SK-N-SH treated with all-trans-retinoic acid at 6 μM for 48 hours (cell line): ENCODE data around the gene MEX3A.

ENCODE experiments used
- ARNTL ChIP-seq: fragments of 450-650 bp; formaldehyde crosslinking; IDR thresholded peaks from 2 replicates; pipeline ENCODE4 v1.5.0; 2020; ENCODE audit warnings: low read depth, mild to moderate bottlenecking, moderate library complexity, borderline replicate concordance
- BACH2 ChIP-seq: fragments of 250-450 bp; sonication (Bioruptor Pico); IDR thresholded peaks from 2 replicates; pipeline ENCODE4 v1.9.0; 2021; ENCODE audit warnings: mild to moderate bottlenecking, borderline replicate concordance
- CSDC2 ChIP-seq: fragments of 250-450 bp; sonication (Bioruptor Pico); IDR thresholded peaks from 2 replicates; pipeline ENCODE4 v1.5.0; 2020; ENCODE audit warnings: mild to moderate bottlenecking, moderate library complexity
- OSR1 ChIP-seq: fragments of 250-450 bp; sonication (Bioruptor Pico); IDR thresholded peaks from 2 replicates; pipeline ENCODE4 v1.8.0; 2022; ENCODE audit warnings: moderate library complexity, mild to moderate bottlenecking, inconsistent platforms
- PPARA ChIP-seq: fragments of 250-450 bp; sonication (Bioruptor Pico); IDR thresholded peaks from 2 replicates; pipeline ENCODE4 v1.5.0; 2020; ENCODE audit warnings: mild to moderate bottlenecking, borderline replicate concordance
- RARB ChIP-seq: fragments of 250-450 bp; sonication (Bioruptor Pico); IDR thresholded peaks from 2 replicates; pipeline ENCODE4 v1.8.0; 2021; ENCODE audit warnings: mild to moderate bottlenecking, moderate library complexity
- ZFP3 ChIP-seq: fragments of 250-450 bp; sonication (Bioruptor Pico); IDR thresholded peaks from 2 replicates; pipeline ENCODE4 v1.5.0; 2020; ENCODE audit warnings: mild to moderate bottlenecking, moderate library complexity
- ZFP30 ChIP-seq: fragments of 450-650 bp; formaldehyde crosslinking; IDR thresholded peaks from 2 replicates; pipeline ENCODE4 v1.5.0; 2022; ENCODE audit warnings: mild to moderate bottlenecking, moderate library complexity
- TF ChIP-seq, protein P1 (sequence below): fragments of 250-450 bp; sonication (Bioruptor Pico); IDR thresholded peaks from 2 replicates; pipeline ENCODE4 v1.5.1; 2021; ENCODE audit warnings: mild to moderate bottlenecking, moderate library complexity
- TF ChIP-seq, protein P2 (sequence below): fragments of 250-450 bp; sonication (Bioruptor Pico); IDR thresholded peaks from 2 replicates; pipeline ENCODE4 v1.5.0; 2020; ENCODE audit warnings: mild to moderate bottlenecking, moderate library complexity
- TF ChIP-seq, protein P3 (sequence below): fragments of 250-450 bp; sonication (Bioruptor Pico); IDR thresholded peaks from 2 replicates; pipeline ENCODE4 v1.8.0; 2020; ENCODE audit warnings: mild to moderate bottlenecking, moderate library complexity, borderline replicate concordance

DNA sequence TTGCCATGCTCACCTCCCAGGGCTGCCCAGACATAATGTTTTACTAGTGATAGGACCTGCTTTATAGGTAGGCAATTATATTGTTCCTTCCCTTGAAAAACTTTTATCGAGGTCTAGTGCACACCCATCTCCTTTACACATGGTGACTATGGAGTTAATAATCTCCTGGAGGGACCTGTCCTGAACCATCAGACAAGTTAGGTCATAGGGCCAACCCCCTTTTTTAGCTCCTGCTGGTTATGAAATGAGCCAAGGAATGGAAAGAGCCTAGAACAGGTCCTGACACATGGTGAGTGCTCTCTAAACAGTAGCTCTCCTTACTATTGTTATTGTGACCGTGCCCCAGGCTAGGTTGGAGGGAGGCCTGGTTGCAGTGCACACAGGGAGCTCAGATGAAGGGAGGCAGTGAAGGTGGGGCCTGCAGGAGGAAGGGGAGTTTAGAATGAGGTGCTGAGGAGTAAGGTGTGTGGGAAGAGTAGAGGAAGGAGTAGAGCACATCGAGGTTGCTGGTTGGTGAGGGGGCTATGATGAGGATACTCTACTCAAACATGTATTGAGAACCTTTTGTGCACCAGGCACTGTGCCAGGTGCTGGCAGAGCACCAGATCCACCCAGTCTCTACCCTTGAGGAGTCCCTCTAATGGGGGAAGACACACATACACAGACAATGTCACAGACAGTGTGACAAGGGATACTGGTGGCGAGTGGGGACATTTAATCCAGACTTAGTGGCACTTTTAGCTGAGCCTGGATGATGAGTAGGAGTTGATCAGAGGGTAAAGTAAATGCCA, 18.1 kb upstream of the MEX3A start:
- TF ChIP-seq OSR1 (CRISPR knock-in tag) = no peak
- TF ChIP-seq ZFP3 (CRISPR knock-in tag) = no peak
- TF ChIP-seq CSDC2 = no peak
- TF ChIP-seq, protein P1, sequence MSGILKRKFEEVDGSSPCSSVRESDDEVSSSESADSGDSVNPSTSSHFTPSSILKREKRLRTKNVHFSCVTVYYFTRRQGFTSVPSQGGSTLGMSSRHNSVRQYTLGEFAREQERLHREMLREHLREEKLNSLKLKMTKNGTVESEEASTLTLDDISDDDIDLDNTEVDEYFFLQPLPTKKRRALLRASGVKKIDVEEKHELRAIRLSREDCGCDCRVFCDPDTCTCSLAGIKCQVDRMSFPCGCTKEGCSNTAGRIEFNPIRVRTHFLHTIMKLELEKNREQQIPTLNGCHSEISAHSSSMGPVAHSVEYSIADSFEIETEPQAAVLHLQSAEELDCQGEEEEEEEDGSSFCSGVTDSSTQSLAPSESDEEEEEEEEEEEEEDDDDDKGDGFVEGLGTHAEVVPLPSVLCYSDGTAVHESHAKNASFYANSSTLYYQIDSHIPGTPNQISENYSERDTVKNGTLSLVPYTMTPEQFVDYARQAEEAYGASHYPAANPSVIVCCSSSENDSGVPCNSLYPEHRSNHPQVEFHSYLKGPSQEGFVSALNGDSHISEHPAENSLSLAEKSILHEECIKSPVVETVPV (CRISPR knock-in tag) = no peak
- TF ChIP-seq, protein P2, sequence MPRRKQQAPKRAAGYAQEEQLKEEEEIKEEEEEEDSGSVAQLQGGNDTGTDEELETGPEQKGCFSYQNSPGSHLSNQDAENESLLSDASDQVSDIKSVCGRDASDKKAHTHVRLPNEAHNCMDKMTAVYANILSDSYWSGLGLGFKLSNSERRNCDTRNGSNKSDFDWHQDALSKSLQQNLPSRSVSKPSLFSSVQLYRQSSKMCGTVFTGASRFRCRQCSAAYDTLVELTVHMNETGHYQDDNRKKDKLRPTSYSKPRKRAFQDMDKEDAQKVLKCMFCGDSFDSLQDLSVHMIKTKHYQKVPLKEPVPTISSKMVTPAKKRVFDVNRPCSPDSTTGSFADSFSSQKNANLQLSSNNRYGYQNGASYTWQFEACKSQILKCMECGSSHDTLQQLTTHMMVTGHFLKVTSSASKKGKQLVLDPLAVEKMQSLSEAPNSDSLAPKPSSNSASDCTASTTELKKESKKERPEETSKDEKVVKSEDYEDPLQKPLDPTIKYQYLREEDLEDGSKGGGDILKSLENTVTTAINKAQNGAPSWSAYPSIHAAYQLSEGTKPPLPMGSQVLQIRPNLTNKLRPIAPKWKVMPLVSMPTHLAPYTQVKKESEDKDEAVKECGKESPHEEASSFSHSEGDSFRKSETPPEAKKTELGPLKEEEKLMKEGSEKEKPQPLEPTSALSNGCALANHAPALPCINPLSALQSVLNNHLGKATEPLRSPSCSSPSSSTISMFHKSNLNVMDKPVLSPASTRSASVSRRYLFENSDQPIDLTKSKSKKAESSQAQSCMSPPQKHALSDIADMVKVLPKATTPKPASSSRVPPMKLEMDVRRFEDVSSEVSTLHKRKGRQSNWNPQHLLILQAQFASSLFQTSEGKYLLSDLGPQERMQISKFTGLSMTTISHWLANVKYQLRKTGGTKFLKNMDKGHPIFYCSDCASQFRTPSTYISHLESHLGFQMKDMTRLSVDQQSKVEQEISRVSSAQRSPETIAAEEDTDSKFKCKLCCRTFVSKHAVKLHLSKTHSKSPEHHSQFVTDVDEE (CRISPR knock-in tag) = no peak
- TF ChIP-seq, protein P3, sequence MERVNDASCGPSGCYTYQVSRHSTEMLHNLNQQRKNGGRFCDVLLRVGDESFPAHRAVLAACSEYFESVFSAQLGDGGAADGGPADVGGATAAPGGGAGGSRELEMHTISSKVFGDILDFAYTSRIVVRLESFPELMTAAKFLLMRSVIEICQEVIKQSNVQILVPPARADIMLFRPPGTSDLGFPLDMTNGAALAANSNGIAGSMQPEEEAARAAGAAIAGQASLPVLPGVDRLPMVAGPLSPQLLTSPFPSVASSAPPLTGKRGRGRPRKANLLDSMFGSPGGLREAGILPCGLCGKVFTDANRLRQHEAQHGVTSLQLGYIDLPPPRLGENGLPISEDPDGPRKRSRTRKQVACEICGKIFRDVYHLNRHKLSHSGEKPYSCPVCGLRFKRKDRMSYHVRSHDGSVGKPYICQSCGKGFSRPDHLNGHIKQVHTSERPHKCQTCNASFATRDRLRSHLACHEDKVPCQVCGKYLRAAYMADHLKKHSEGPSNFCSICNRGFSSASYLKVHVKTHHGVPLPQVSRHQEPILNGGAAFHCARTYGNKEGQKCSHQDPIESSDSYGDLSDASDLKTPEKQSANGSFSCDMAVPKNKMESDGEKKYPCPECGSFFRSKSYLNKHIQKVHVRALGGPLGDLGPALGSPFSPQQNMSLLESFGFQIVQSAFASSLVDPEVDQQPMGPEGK (CRISPR knock-in tag) = no peak
- TF ChIP-seq ZFP30 = no peak
- no peak for TF ChIP-seq ARNTL (CRISPR knock-in tag)
- TF ChIP-seq BACH2 = no peak
- no peak for TF ChIP-seq RARB
- TF ChIP-seq PPARA = no peak
